Loucy (cell line): ENCODE data around the gene KDM3A.

Experiments
- CTCF ChIP-seq: fragments of 200-600 bp; sonication (generic); conservative IDR thresholded peaks from 2 replicates; pipeline ENCODE4 v1.5.1; 2014; ENCODE audit warnings: mild to moderate bottlenecking, antibody characterized with exemption, low read length
- EZH2phosphoT487 ChIP-seq: fragments of 200-600 bp; IDR thresholded peaks from 2 replicates; pipeline ENCODE4 v1.6.1; 2018; ENCODE audit warnings: antibody characterized with exemption, mild to moderate bottlenecking, moderate library complexity, borderline replicate concordance

GRCh38 chr2:86470890-86471289 lies 29.7 kb downstream of the KDM3A start:
- TF ChIP-seq CTCF (no peak), EZH2phosphoT487 (no peak)
